Activated naive CD4-positive, alpha-beta T cell treated with anti-CD3 and anti-CD28 coated beads, Interleukin-2, amount 10 ng/mL, durations not matched to agents 7 days and 5 days (primary cell): Measurements from ENCODE around the gene ANGPT4.
"Not testable (repeated sequence)": the region's sequence is repeated elsewhere in the genome, so short reads cannot be mapped to it uniquely, and the experiment has no call there.

Source experiments
- CTCF ChIA-PET: fragments of 350-600 bp; sonication (Branson Sonifier 250); formaldehyde crosslinking; loops from one replicate; lab custom pipeline; 2021; ENCODE audit warnings: antibody characterized with exemption; lab: Charles Lee
- DNase-seq: peaks from one replicate; pipeline ENCODE4 v3.0.0-alpha.2; 2020
- H3K27ac Mint-ChIP-seq: one replicate; pipeline ENCODE4 v1.8.0; 2021; ENCODE audit warnings: mild to moderate bottlenecking, moderate library complexity, mixed read lengths
- H3K27me3 Mint-ChIP-seq: one replicate; pipeline ENCODE4 v1.8.0; 2021; ENCODE audit warnings: mild to moderate bottlenecking, mixed read lengths
- H3K36me3 Mint-ChIP-seq: one replicate; pipeline ENCODE4 v1.8.0; 2021; ENCODE audit warnings: mixed read lengths
- H3K4me1 Mint-ChIP-seq: one replicate; pipeline ENCODE4 v1.8.0; 2021; ENCODE audit warnings: mixed read lengths
- H3K4me3 Mint-ChIP-seq: one replicate; pipeline ENCODE4 v1.8.0; 2021; ENCODE audit warnings: mild to moderate bottlenecking, moderate library complexity, mixed read lengths
- H3K9me3 Mint-ChIP-seq: one replicate; pipeline ENCODE4 v1.8.0; 2021; ENCODE audit warnings: mixed read lengths

The ANGPT4 gene

GRCh38 chr20:871436-871835 is 44.7 kb downstream of the ANGPT4 start:
- Mint-ChIP-seq H3K4me3 (no peak overlapping the region), H3K27ac (no peak overlapping the region), H3K36me3 (no peaks in the 10 kb centered on the region), H3K27me3 (peaks cover 29% of the 10 kb centered on the region), H3K9me3 (no peaks in the 10 kb centered on the region), H3K4me1 (peaks cover 7% of the 10 kb centered on the region)
- CTCF ChIA-PET, result no interaction called here
- no peak for DNase-seq

- Mint-ChIP-seq H3K27ac (no peak overlapping the region), H3K27me3 (peaks cover 28% of the 10 kb centered on the region), H3K9me3 (no peaks in the 10 kb centered on the region), H3K36me3 (no peaks in the 10 kb centered on the region), H3K4me1 (peaks cover 7% of the 10 kb centered on the region), H3K4me3 (no peak overlapping the region)
- no peak for DNase-seq
- CTCF ChIA-PET, result no interaction called here
Measured at GRCh38 chr20:870758-871157, 45.4 kb downstream of the ANGPT4 start.

GRCh38 chr20:869606-870005 is 46.5 kb downstream of the ANGPT4 start:
- Mint-ChIP-seq H3K4me3 (no peak overlapping the region), H3K36me3 (no peaks in the 10 kb centered on the region), H3K4me1 (peaks cover 7% of the 10 kb centered on the region), H3K27me3 (peaks cover 32% of the 10 kb centered on the region), H3K27ac (no peak overlapping the region), H3K9me3 (no peaks in the 10 kb centered on the region)
- CTCF ChIA-PET, result interaction anchor here (0.6 kb wide), 1 partner anchor 39 kb away, joined by 3 read pairs; no protein-coding TSS in a partner anchor
- no peak for DNase-seq

DNA sequence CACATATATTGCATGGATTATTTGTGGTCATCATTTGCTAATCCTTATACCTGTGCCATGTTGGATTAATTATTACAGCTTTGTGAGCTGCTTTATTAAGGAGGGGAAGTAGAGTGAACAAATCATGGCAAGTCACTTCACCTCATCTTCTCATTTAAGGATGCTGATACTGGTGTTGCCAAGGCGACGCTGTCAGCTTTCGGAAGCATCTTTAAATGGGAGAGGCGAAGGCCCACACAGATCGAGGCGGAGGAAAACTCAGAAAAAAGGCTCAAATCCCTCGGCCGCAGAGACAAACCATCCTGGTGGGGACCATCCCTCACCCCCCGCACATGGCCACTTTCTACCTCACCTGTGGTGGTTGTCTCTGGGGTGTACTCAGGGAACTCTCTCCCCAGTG is 47.9 kb downstream of the ANGPT4 start:
- CTCF ChIA-PET, result no interaction called here
- Mint-ChIP-seq H3K27me3 (peaks cover 25% of the 10 kb centered on the region), H3K9me3 (no peaks in the 10 kb centered on the region), H3K4me1 (peaks cover 9% of the 10 kb centered on the region), H3K36me3 (no peaks in the 10 kb centered on the region), H3K27ac (no peak overlapping the region), H3K4me3 (no peak overlapping the region)
- no peak for DNase-seq

GRCh38 chr20:865440-865839 is 50.7 kb downstream of the ANGPT4 start:
- H3K4me1 Mint-ChIP-seq, result peaks cover 23% of the 10 kb centered on the region
- CTCF ChIA-PET, result no interaction called here
- DNase-seq, result no peak

GRCh38 chr20:860891-861290 is 55.2 kb downstream of the ANGPT4 start:
- CTCF ChIA-PET, result no interaction called here
- H3K4me1 Mint-ChIP-seq, result peaks cover 69% of the 10 kb centered on the region
- no peak for DNase-seq
- H3K27me3 Mint-ChIP-seq, result peaks cover 4% of the 10 kb centered on the region
- H3K27ac Mint-ChIP-seq, result peak overlapping the region; percentile 52
- H3K9me3 Mint-ChIP-seq, result peaks cover 2% of the 10 kb centered on the region
- H3K36me3 Mint-ChIP-seq, result peaks cover 18% of the 10 kb centered on the region
- no peak overlapping the region for H3K4me3 Mint-ChIP-seq

More at GRCh38 chr20:865440-865839, 50.7 kb downstream of the ANGPT4 start:
- H3K27me3 Mint-ChIP-seq, result peaks cover 14% of the 10 kb centered on the region
- no peak overlapping the region for H3K4me3 Mint-ChIP-seq
- H3K27ac Mint-ChIP-seq, result no peak overlapping the region
- peaks cover 4% of the 10 kb centered on the region for H3K36me3 Mint-ChIP-seq
- no peaks in the 10 kb centered on the region for H3K9me3 Mint-ChIP-seq

GRCh38 chr20:859751-860231 is 56.3 kb downstream of the ANGPT4 start:
- CTCF ChIA-PET, result interaction anchor here (1.0 kb wide), 1 partner anchor 27 kb away, joined by 4 read pairs; the partner anchor contains the start of gene FAM110A
- Mint-ChIP-seq H3K36me3 (peaks cover 18% of the 10 kb centered on the region), H3K9me3 (peaks cover 2% of the 10 kb centered on the region), H3K4me1 (peaks cover 80% of the 10 kb centered on the region), H3K27ac (peak overlapping the region; percentile 81), H3K27me3 (peaks cover 2% of the 10 kb centered on the region), H3K4me3 (no peak overlapping the region)
- DNase-seq, result no peak

DNA sequence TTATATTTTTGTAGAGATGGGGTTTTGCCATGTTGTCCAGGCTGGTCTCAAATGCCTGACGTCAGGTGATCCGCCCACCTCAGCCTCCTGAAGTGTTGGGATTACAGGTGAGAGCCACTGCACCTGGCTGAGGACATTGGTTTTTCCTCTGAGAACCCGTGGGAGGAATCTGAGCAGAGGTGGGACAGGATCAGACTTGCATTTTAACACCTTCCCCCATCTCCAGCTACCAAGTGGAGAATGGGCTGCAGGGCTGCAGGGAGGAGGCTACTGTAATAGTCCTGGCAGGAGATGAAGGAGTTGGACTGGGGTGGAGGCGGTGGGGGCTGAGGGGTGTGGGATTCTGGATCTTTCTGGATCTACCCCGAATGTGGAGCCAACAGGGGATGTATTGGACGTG is 58.1 kb downstream of the ANGPT4 start:
- no peak overlapping the region for H3K4me3 Mint-ChIP-seq
- peak overlapping the region; percentile 81 for H3K27ac Mint-ChIP-seq
- peaks cover 27% of the 10 kb centered on the region for H3K36me3 Mint-ChIP-seq
- no peak for DNase-seq
- H3K9me3 Mint-ChIP-seq, result peaks cover 4% of the 10 kb centered on the region
- CTCF ChIA-PET, result no interaction called here
- H3K4me1 Mint-ChIP-seq, result peaks cover 87% of the 10 kb centered on the region
- H3K27me3 Mint-ChIP-seq, result no peaks in the 10 kb centered on the region

DNA sequence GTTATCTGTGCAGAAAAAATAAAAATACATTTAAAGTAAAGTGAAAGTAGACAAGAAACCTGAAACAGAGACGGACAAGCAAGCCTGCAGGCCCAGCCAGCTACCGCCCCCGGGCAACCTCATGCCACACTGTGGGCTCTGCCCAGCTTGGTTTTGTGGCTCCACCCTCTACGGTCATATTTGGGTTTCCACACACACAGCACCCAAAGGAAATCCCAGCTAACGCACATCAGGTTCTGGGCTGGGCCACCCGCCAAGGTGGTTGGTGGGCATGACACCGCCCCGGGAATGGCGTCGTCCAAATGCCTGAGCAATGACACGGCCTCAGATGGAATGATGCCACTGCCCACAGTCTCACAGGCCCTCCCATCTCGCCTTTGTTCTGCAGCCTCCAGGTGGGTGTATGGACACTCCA is 59.8 kb downstream of the ANGPT4 start:
- H3K4me1 Mint-ChIP-seq, result peaks cover 99% of the 10 kb centered on the region

GRCh38 chr20:855466-856360 is 60.4 kb downstream of the ANGPT4 start:
- no peaks in the 10 kb centered on the region for H3K27me3 Mint-ChIP-seq
- peaks cover 43% of the 10 kb centered on the region for H3K36me3 Mint-ChIP-seq
- H3K27ac Mint-ChIP-seq, result peak overlapping the region; percentile 88
- peak overlapping the region; percentile 45 for H3K4me3 Mint-ChIP-seq
- CTCF ChIA-PET, result interaction anchor here (1.3 kb wide), 1 partner anchor 40 kb away, joined by 3 read pairs; no protein-coding TSS in a partner anchor
- H3K9me3 Mint-ChIP-seq, result peaks cover 8% of the 10 kb centered on the region
- no peak for DNase-seq
- H3K4me1 Mint-ChIP-seq, result peaks cover 100% of the 10 kb centered on the region

More for the DNA sequence above, 59.8 kb downstream of the ANGPT4 start:
- Mint-ChIP-seq H3K36me3 (peaks cover 41% of the 10 kb centered on the region), H3K27ac (peak overlapping the region; percentile 88), H3K4me3 (peak overlapping the region; percentile 45), H3K9me3 (peaks cover 4% of the 10 kb centered on the region), H3K27me3 (no peaks in the 10 kb centered on the region)
- CTCF ChIA-PET, result interaction anchor here (1.3 kb wide), 1 partner anchor 40 kb away, joined by 3 read pairs; no protein-coding TSS in a partner anchor
- DNase-seq, result peak; percentile 74

DNA sequence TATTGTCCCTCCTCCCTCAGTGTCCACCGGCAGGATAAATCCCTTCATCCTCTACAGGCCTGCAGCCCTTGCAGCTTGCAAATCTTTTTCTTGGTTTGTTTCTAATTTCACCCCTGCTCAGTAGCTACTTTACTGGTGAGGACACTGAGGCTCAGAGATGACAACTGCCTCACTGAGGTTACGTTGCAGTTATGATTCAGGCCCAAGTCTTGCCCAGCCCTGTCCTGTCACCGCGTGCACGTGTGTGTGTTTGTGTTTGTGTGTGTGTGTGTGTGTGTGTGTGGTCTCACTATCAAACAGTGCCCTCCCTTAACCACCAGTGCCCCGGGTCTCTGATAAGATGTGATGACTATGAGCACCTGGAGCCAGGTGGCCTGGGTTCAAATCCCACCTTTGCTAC is 61.5 kb downstream of the ANGPT4 start:
- Mint-ChIP-seq H3K27me3 (no peaks in the 10 kb centered on the region), H3K4me1 (peaks cover 99% of the 10 kb centered on the region), H3K4me3 (no peak overlapping the region), H3K36me3 (peaks cover 50% of the 10 kb centered on the region), H3K9me3 (peaks cover 11% of the 10 kb centered on the region), H3K27ac (peak overlapping the region; percentile 88)
- CTCF ChIA-PET, result no interaction called here
- no peak for DNase-seq

DNA sequence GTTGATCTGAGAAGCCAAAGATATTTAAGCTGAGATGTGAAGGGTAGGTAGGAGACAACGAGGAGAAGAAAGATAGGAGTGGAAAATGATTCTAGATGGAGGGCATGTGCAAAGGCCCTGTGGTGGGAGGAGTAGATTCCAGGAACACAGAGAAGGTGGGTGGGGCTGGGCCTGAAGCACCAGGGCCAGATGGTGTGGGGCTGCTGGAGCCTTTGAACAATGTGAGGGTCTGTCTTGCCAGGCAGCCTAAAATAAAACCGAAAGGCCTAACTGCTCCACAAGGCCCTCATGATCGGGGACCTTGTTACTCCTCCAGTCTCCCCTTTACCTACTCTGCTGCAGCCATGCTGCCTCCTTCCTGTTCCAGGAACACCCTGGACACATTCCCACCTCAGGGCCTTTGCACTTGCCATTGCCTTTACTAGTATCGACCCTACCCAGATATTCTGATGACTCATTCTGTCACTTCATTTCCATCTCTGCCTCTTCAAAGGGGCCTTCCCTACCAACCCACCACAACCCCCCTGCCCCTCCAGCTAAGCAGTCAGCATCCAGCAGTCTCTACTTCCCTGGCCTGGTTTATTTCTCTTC is 62.6 kb downstream of the ANGPT4 start:
- CTCF ChIA-PET, result no interaction called here
- Mint-ChIP-seq H3K9me3 (peaks cover 11% of the 10 kb centered on the region), H3K4me1 (peaks cover 96% of the 10 kb centered on the region), H3K4me3 (no peak overlapping the region), H3K27me3 (no peaks in the 10 kb centered on the region), H3K27ac (peak overlapping the region; percentile 75), H3K36me3 (peaks cover 55% of the 10 kb centered on the region)
- DNase-seq, result no peak

DNA sequence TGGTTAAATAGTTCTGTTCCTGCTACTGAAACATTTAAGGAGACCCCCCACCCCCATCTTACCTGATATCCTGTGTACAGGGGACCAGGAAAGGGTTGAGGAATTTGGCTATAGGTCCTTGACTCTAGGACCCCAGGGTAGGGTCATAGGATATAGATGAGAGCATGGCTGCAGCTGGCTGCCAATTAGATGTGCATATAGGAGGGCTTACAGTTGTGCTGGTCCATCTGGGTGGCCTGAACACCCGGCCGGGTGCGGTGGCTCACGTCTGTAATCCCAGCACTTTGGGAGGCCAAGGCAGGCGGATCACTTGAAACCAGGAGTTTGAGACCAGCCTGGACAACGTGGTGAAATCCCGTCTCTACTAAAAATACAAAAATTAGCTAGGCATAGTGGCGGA is 67.4 kb downstream of the ANGPT4 start:
- Mint-ChIP-seq H3K4me1 (peaks cover 85% of the 10 kb centered on the region), H3K27ac (peak overlapping the region; percentile 43), H3K9me3 (peaks cover 11% of the 10 kb centered on the region), H3K36me3 (peaks cover 66% of the 10 kb centered on the region)
- DNase-seq, H3K27me3 Mint-ChIP-seq, H3K4me3 Mint-ChIP-seq: not testable (repeated sequence)
- CTCF ChIA-PET, result interaction anchor here (1.0 kb wide), 1 partner anchor 17 kb away, joined by 3 read pairs; no protein-coding TSS in a partner anchor

DNA sequence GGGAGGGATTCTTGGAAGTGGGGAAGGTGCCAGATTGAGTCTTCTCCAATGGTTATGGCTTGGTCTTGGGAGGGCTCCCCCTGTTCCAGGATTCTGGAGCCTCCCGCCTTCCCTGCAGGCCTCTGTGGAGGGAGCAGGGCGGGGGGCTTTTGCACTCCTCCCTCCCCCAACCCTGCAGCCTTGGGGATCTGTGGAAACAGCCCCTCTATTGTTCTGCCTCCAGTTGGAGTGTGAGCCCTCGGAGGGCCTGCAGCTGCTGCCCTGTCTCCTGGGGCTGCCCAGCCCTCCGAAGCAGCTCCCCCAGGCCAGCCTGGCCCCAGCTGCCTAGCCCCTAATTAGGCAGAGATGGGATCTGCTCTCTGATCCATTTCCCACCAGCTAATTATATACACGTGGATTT is 67.9 kb downstream of the ANGPT4 start:
- no peaks in the 10 kb centered on the region for H3K27me3 Mint-ChIP-seq
- peaks cover 82% of the 10 kb centered on the region for H3K4me1 Mint-ChIP-seq
- CTCF ChIA-PET, result no interaction called here
- peak overlapping the region; percentile 97 for H3K4me3 Mint-ChIP-seq
- H3K27ac Mint-ChIP-seq, result peak overlapping the region; percentile 96
- peaks cover 9% of the 10 kb centered on the region for H3K9me3 Mint-ChIP-seq
- DNase-seq, result no peak
- H3K36me3 Mint-ChIP-seq, result peaks cover 62% of the 10 kb centered on the region
